Omental fat pad (tissue), 4 donors: Measurements from ENCODE around the gene KLHL22. TPM values are rescaled to one million over a fixed set of nuclear protein-coding genes. Genes with fewer than 3 reads are reported as not detected.
"Not testable (repeated sequence)": the region's sequence is repeated elsewhere in the genome, so short reads cannot be mapped to it uniquely, and the experiment has no call there.

Experiments used
- ATAC-seq: fragments of 150-250 bp; one replicate; pipeline ENCODE4 v1.9.1; 2016; ENCODE audit warnings: mild to moderate bottlenecking, moderate library complexity; ENCODE audit not compliant: low FRiP score
- DNase-seq: peaks from one replicate; pipeline ENCODE4 v3.0.0-alpha.2; 2019; ENCODE audit warnings: low spot score
- total RNA-seq, 4 donors: library from RNA; depleted of rRNA; stranded (reverse); fragments of >200 nt; gene quantifications; one replicate each; pipeline ENCODE4 v1.1.0, GENCODE V29; 2016
- TF ChIP-seq, protein P1 (sequence below), 3 donors: fragments of 450-650 bp; IDR thresholded peaks; one replicate each; pipeline ENCODE4 v1.5.1; 2016 to 2017; ENCODE audit warnings: antibody characterized with exemption in 3 of 3, mild to moderate bottlenecking in 3 of 3, moderate library complexity in 2 of 3

KLHL22 gene
- total RNA-seq, 4 donors from 2014 or later: 19.8 to 45.0 (median 32.9) TPM

DNA sequence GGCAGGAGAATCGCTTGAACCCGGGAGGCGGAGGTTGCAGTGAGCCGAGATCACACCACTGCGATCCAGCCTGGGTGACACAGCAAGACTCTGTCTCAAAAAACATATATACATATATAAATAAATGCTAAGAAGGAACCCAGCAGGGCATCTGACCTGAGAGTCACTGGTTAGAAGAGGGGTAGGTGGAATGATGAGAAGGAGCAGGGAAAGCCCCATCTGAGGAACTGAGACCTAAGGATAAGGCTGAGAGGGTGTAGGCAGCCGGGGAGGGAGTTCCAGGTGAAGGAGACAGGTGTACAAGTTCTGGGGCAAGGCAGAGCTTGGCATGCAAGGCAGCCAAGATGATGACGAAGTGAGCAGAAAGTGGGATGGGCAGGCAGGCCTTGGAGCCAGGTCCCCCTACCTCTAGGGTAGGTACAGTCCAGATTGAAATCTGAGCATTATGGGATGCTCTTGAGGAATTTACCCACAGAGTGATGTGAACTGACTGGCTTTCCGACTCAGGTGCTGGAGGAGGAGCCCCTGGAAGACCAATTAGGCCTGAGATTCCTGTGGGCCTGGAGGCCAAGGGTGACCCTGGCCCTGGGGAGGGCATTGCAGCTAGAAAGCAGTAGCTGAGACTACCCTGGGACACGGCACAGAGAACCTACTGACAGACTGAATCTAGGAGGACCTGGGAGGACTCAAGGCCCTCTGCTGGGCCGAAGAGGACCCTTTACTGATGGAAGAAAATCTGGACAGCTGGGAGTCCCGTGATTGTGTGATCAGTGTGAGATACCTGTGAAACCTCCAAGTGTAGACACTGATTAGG is 22.8 kb downstream of the KLHL22 start:
- no peak for ATAC-seq
- TF ChIP-seq, protein P1, sequence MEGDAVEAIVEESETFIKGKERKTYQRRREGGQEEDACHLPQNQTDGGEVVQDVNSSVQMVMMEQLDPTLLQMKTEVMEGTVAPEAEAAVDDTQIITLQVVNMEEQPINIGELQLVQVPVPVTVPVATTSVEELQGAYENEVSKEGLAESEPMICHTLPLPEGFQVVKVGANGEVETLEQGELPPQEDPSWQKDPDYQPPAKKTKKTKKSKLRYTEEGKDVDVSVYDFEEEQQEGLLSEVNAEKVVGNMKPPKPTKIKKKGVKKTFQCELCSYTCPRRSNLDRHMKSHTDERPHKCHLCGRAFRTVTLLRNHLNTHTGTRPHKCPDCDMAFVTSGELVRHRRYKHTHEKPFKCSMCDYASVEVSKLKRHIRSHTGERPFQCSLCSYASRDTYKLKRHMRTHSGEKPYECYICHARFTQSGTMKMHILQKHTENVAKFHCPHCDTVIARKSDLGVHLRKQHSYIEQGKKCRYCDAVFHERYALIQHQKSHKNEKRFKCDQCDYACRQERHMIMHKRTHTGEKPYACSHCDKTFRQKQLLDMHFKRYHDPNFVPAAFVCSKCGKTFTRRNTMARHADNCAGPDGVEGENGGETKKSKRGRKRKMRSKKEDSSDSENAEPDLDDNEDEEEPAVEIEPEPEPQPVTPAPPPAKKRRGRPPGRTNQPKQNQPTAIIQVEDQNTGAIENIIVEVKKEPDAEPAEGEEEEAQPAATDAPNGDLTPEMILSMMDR (IDR thresholded peaks at IDR 0.05): no peak
- no peak for DNase-seq

DNA sequence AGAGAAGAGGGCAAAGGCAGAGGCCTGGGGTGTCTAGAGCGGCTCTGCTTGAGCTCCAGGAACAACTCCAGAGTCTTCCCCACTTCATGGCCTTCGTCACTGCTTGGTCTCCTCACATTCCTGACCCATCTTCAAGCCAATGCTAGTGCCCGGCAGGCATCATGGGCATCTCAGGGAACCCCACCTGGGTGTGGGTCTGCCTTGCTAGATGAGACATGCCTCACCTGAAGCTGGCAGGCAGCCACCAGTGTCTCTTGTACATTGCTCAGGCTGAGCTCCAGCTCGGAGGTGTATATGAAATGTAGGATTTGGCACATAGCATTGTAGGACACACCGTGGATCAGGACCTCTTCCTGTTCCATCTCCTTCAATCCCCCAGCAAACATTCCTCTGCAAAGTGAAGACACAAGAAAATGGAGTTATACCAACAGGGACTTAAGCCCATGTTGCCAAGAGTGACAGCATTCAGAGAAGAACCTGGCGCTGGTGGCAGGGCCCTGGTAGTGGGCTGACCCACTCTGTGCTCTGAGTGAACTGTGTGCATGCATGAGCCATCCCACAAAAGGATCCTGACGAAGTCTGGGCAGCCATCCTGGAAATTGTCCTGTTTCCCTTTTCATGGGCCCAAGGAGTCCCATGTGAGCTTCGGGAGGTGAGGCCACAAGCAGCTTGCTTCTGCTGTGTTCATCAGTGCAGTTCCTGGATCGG is 24.3 kb downstream of the KLHL22 start:
- ATAC-seq (no peak), DNase-seq (no peak)
- TF ChIP-seq, protein P1 (IDR thresholded peaks at IDR 0.05): no peak

DNA sequence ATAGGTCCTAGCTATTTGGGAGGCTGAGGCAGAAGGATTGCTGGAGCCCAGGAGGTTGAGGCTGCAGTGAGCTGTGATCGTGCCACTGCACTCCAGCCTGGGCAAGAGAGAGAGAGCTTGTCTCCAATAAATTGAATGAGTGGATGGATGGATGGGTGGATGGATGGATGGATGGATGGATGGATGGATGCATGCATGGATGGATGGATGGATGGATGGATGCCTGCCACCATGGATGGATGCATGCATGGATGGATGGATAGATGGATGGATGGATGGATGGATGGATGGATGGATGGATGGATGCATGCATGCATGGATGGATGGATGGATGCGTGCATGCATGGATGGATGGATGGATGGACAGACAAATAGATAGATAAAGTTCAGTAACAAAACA is 25.1 kb downstream of the KLHL22 start:
- not testable (repeated sequence) for DNase-seq, ATAC-seq

DNA sequence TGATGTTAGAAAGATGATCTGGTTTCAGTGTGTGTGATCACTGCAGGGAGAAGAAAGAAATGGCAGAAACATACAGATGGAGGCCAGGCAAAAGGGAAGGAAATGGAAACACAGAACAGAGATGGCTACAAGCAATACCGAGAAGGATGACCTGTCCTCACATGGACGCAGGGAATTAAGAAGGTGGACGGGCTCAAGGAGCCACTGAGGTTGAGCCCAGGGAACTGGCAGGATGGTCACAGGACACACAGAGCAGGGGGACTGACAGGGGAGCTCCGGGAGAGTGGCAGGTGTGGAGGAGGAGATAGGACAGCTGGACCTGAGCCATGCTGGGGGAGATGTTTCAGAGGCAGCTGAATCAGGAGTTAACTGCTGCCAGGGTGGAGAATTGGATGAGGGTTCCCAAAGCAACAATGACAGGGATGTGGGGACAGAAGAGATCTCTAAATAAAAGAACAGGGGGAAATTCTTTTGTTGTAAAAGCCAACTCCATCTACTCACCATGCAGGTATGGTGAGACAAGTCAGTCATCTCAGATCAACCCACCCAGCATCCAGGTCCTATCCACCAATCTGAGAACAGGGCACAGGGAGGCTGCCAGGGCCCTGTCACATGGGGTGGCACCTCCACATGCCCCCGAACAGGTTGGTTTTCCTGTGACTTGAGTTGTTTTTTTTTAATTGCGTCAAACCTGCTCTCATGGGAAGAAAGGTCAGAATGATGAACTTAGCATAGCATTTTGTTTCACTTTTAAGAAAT is 26.3 kb downstream of the KLHL22 start:
- DNase-seq (no peak), ATAC-seq (no peak)
- TF ChIP-seq, protein P1 (IDR thresholded peaks at IDR 0.05): no peak

DNA sequence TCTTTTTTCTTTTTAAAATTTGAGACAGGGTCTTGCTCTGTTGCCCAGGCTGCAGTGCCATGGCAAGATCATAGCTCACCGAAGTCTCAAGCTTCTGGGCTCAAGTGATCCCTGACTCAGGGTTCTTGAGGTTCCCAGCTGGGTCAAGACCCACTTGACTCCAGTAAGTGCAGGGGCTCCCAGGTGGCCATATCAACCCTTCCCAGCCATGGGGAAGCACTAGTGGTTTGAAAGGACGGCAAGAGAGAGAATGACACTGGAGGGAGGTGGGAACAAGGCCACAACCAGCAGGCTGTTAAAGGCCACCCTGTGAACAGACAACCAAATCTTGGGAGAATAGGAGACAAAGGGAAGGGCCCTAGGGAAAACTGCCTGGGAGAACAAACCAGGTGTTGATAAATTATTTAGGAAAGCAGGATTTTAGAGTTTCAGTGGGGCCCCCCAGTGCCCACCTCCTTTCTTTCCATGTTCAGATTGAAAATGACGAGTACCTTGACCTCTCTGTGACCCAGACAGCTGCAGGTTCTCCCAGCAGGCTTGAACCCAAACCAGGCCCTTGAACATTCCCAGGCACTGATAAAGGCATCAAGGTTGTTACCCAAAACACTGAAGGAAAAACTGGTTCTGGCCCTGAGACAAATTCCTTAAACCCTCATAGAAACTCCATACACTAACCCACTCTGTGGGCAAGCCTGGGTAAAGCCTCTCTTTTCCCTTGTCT is 28.8 kb downstream of the KLHL22 start:
- DNase-seq (no peak), ATAC-seq (no peak)
- TF ChIP-seq, protein P1 (IDR thresholded peaks at IDR 0.05): no peak

DNA sequence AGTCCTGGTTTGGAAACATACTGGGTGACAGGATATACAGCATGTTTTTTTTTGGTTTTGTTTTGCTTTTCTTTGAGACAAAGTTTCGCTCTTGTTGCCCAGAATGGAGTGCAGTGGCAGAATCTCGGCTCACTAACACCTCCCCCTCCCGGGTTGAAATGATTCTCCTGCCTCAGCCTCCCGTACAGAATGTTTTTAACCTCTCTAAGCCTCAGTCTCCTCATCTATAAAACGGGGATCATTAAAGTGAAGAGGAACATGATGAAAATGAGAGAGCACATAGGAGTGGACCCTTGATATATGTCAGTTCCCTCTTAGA is 29.9 kb downstream of the KLHL22 start:
- TF ChIP-seq, protein P1 (IDR thresholded peaks at IDR 0.05): no peak
- DNase-seq: no peak
- no peak for ATAC-seq
